Gastrocnemius medialis (tissue), 4 donors: ENCODE data around the gene MPC1.

Experiments
- POLR2A ChIP-seq, 2 donors: fragments of 450-650 bp; IDR thresholded peaks; one replicate each; pipeline ENCODE4 v1.6.1; 2017; ENCODE audit warnings: antibody characterized with exemption in 2 of 2, mild to moderate bottlenecking in 2 of 2, moderate library complexity in 2 of 2
- TF ChIP-seq, protein P1 (sequence below), 5 experiments: fragments of 450-650 bp in 3 of 5; fragments of 200-600 bp in 2 of 5; sonication (generic) in 2 of 5; IDR thresholded peaks in 4 of 5; conservative IDR thresholded peaks in 1 of 5; 1 replicate in 4 of 5; 2 replicates in 1 of 5; pipeline ENCODE4 v1.5.1; 2016 to 2019; ENCODE audit warnings: antibody characterized with exemption in 5 of 5, mild to moderate bottlenecking in 3 of 5, moderate library complexity in 3 of 5

DNA sequence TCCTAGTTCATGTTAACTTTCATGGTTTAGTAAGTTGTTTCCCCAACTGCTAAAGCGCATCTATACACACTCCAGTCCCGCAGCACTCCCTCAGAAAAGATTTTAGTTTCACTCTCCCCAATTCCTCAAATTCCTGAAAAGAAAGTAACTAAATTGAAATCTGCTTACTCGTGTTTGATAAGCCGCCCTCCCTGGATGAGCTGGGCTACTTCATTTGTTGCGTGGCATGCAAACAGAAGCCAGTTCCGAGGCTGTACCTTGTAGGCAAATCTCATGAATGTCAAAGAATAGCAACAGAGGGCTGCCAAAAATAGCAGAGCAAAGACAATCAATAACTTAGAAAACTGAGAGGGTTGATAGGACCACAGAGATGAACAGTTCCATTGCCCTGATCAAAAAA, 16.9 kb downstream of the MPC1 start:
- TF ChIP-seq, protein P1, sequence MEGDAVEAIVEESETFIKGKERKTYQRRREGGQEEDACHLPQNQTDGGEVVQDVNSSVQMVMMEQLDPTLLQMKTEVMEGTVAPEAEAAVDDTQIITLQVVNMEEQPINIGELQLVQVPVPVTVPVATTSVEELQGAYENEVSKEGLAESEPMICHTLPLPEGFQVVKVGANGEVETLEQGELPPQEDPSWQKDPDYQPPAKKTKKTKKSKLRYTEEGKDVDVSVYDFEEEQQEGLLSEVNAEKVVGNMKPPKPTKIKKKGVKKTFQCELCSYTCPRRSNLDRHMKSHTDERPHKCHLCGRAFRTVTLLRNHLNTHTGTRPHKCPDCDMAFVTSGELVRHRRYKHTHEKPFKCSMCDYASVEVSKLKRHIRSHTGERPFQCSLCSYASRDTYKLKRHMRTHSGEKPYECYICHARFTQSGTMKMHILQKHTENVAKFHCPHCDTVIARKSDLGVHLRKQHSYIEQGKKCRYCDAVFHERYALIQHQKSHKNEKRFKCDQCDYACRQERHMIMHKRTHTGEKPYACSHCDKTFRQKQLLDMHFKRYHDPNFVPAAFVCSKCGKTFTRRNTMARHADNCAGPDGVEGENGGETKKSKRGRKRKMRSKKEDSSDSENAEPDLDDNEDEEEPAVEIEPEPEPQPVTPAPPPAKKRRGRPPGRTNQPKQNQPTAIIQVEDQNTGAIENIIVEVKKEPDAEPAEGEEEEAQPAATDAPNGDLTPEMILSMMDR (IDR thresholded peaks at IDR 0.05 in 4 of 5, conservative IDR thresholded peaks at IDR 0.05 in 1 of 5): no peak
- TF ChIP-seq POLR2A (IDR thresholded peaks at IDR 0.05): no peak
